Activated B cell treated with CpG ODN at 0.5 μM for 24 hours (primary cell): ENCODE results near the gene DNAI7. TPM values are rescaled to one million over a fixed set of nuclear protein-coding genes. Genes with fewer than 3 reads are reported as not detected.

Experiments used
- ATAC-seq: fragments of 200-7000 bp; cut with Tn5 transposase; one replicate; pipeline ENCODE4 v1.10.0; 2021; ENCODE audit warnings: low read depth, mild to moderate bottlenecking, moderate library complexity
- CTCF ChIA-PET: fragments of 350-600 bp; sonication (Branson Sonifier 250); formaldehyde crosslinking; loops from one replicate; lab custom pipeline; 2021; ENCODE audit warnings: antibody characterized with exemption; lab: Charles Lee
- POLR2A ChIA-PET: fragments of 350-600 bp; sonication (Branson Sonifier 250); formaldehyde crosslinking; loops from one replicate; lab custom pipeline; 2021; ENCODE audit warnings: antibody characterized with exemption; lab: Charles Lee
- DNase-seq: peaks from one replicate; pipeline ENCODE4 v3.0.0; 2022
- H3K27ac Mint-ChIP-seq: one replicate; pipeline ENCODE4 v1.8.0; 2020; ENCODE audit warnings: mixed read lengths
- H3K27me3 Mint-ChIP-seq: one replicate; pipeline ENCODE4 v1.8.0; 2021; ENCODE audit warnings: mixed read lengths
- H3K36me3 Mint-ChIP-seq: one replicate; pipeline ENCODE4 v1.8.0; 2021; ENCODE audit warnings: low read depth, mixed read lengths
- H3K4me1 Mint-ChIP-seq: one replicate; pipeline ENCODE4 v1.8.0; 2021; ENCODE audit warnings: mixed read lengths
- H3K4me3 Mint-ChIP-seq: one replicate; pipeline ENCODE4 v1.8.0; 2020; ENCODE audit warnings: mild to moderate bottlenecking, mixed read lengths
- H3K9me3 Mint-ChIP-seq: one replicate; pipeline ENCODE4 v1.8.0; 2020; ENCODE audit warnings: mixed read lengths
- CTCF ChIP-seq: fragments of 200-600 bp; IDR thresholded peaks from one replicate; pipeline ENCODE4 v1.8.0; 2022; ENCODE audit warnings: antibody characterized with exemption, mild to moderate bottlenecking
- intact Hi-C: fragments of 100-400 bp; cut with micrococcal nuclease; formaldehyde crosslinking; loops from one replicate; pipeline ENCODE4 v1.15.1; 2024
- total RNA-seq: library from RNA; stranded (reverse); gene quantifications from 2 replicates; pipeline ENCODE4 v1.2.3, GENCODE V29; 2022

Gene DNAI7
- total RNA-seq, 1 donor from 2014 or later = 0.27 TPM

DNA sequence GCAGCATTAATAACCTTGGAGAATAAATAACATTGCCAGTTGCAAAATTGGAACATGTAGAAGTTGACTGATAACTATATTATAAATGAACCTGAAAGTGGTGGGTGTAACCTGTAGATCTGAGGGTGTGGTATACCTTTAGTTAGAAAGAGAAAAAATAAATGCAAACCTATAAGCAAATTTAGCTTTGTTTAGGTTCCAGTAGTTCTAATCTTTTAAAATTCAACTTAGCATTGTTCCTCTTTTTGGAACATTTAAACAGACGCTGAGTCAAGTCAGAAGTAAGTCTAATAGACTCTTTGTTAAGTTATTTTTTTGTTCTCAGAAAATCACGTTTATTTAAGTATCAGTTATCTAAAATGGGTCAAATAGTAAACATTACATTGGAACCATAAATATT is 120.0 kb downstream of the DNAI7 start:
- POLR2A ChIA-PET = interaction anchor here (0.6 to 7.8 kb wide), 5 partner anchors 11 to 77 kb away, joined by 3 to 61 read pairs (median 4); a partner anchor contains a TSS
- intact Hi-C loops = loop anchor here (1.0 to 2.0 kb wide), 6 partner anchors 9 to 84 kb away; a partner anchor contains a TSS
- no peak for TF ChIP-seq CTCF
- Mint-ChIP-seq H3K27me3 (no peaks in the 10 kb centered on the region), H3K9me3 (no peaks in the 10 kb centered on the region), H3K36me3 (peaks cover 81% of the 10 kb centered on the region), H3K4me3 (peak overlapping the region; percentile 22), H3K27ac (peak overlapping the region; percentile 61), H3K4me1 (peaks cover 62% of the 10 kb centered on the region)
- DNase-seq (no peak), ATAC-seq (peak; percentile 40)
- CTCF ChIA-PET = no interaction called here

DNA sequence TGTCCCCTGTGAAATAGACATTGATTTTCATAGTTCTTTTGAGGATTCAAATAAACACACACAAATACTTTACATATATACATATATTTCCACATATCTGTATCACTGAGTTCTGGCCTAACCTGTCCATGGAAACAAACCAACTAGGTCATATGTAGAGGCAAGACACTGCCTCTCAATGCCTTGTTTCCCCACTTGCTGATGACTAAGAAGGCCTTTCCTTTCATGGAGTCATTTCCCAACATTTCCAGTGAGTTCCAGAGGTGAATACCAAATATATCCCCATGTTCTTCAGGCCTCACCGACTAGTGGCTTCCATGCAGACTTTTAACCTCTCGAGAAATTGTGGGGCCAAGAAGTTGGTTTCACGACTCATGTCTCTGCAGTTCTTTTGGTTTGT is 120.8 kb downstream of the DNAI7 start:
- Mint-ChIP-seq H3K27ac (peak overlapping the region; percentile 61), H3K9me3 (no peaks in the 10 kb centered on the region), H3K27me3 (no peaks in the 10 kb centered on the region), H3K36me3 (peaks cover 83% of the 10 kb centered on the region), H3K4me3 (peak overlapping the region; percentile 2), H3K4me1 (peaks cover 71% of the 10 kb centered on the region)
- intact Hi-C loops = loop anchor here (1.0 to 2.0 kb wide), 4 partner anchors 8 to 53 kb away; no protein-coding TSS in a partner anchor
- CTCF ChIA-PET = interaction anchor here (1.1 kb wide), 1 partner anchor 80 kb away, joined by 3 read pairs; no protein-coding TSS in a partner anchor
- DNase-seq (no peak), ATAC-seq (no peak)
- no peak for TF ChIP-seq CTCF
- POLR2A ChIA-PET = interaction anchor here (1.3 to 7.8 kb wide), 4 partner anchors 12 to 76 kb away, joined by 4 to 61 read pairs (median 6); a partner anchor contains a TSS

DNA sequence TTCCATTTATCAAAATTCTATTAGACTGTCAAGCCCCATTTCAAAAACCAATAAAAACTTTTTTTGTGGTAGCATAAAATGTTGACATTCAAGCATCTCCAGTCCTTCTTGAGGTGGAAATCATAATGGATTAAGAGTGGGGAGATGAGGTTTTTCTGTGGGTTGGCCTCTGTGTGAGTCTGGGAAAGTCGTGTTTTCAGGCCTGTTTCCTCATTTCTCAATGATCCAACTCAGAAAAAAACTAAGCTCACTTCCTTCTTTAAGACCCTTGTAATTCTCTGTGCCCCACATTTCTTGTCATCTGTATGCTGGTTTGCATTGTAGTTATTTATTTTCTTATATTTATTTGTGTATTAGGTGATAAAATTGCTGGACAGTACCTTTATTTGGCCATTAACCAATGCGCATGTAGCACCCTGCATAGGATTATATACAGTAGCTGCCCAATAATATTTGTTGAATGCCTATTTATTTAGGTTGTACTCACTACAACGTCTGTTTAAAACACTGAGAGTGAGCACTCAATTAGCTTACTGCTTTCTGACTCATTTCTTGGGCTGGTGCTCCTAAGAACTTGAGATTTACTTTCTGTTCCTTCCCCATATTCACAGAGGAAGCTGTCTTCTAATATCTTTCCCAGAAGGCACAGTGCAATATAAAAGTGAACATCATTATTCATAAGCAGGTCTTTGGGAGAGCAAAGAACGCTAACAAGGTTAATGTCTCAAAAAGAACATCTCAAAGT is 121.9 kb downstream of the DNAI7 start:
- ChIA-PET CTCF (interaction anchor here (1.1 to 1.2 kb wide), 2 partner anchors 10 to 81 kb away, joined by 3 to 5 read pairs; no protein-coding TSS in a partner anchor), POLR2A (interaction anchor here (0.9 to 7.8 kb wide), 5 partner anchors 16 to 76 kb away, joined by 3 to 61 read pairs (median 5); a partner anchor contains a TSS)
- ATAC-seq (peak; percentile 21), DNase-seq (no peak)
- no peaks in the 10 kb centered on the region for H3K27me3 Mint-ChIP-seq
- H3K27ac Mint-ChIP-seq = peak overlapping the region; percentile 61
- H3K4me3 Mint-ChIP-seq = peak overlapping the region; percentile 50
- TF ChIP-seq CTCF = no peak
- H3K4me1 Mint-ChIP-seq = peaks cover 80% of the 10 kb centered on the region
- H3K9me3 Mint-ChIP-seq = no peaks in the 10 kb centered on the region
- intact Hi-C loops = loop anchor here (1.0 kb wide), 1 partner anchor 57 kb away; no protein-coding TSS in a partner anchor
- peaks cover 85% of the 10 kb centered on the region for H3K36me3 Mint-ChIP-seq

- intact Hi-C loops = no loop called here
- no peaks in the 10 kb centered on the region for H3K9me3 Mint-ChIP-seq
- ChIA-PET CTCF (interaction anchor here (2.1 kb wide), 1 partner anchor 79 kb away, joined by 5 read pairs; no protein-coding TSS in a partner anchor), POLR2A (interaction anchor here (0.6 to 7.8 kb wide), 4 partner anchors 9 to 18 kb away, joined by 3 to 61 read pairs (median 4); a partner anchor contains a TSS)
- no peak for TF ChIP-seq CTCF
- ATAC-seq (no peak), DNase-seq (no peak)
- no peak overlapping the region for H3K4me3 Mint-ChIP-seq
- H3K4me1 Mint-ChIP-seq = peaks cover 82% of the 10 kb centered on the region
- H3K36me3 Mint-ChIP-seq = peaks cover 90% of the 10 kb centered on the region
- no peaks in the 10 kb centered on the region for H3K27me3 Mint-ChIP-seq
- no peak overlapping the region for H3K27ac Mint-ChIP-seq
Measured at GRCh38 chr12:25071366-25071765, 123.6 kb downstream of the DNAI7 start.

- intact Hi-C loops = no loop called here
Measured at GRCh38 chr12:25069224-25069623, 125.7 kb downstream of the DNAI7 start.

More at GRCh38 chr12:25069224-25069623, 125.7 kb downstream of the DNAI7 start:
- Mint-ChIP-seq H3K4me1 (peaks cover 75% of the 10 kb centered on the region), H3K4me3 (no peak overlapping the region), H3K27ac (peak overlapping the region; percentile 69), H3K36me3 (peaks cover 91% of the 10 kb centered on the region), H3K27me3 (no peaks in the 10 kb centered on the region), H3K9me3 (no peaks in the 10 kb centered on the region)
- ChIA-PET POLR2A (interaction anchor here (7.8 kb wide), 1 partner anchor 16 kb away, joined by 61 read pairs; a partner anchor contains a TSS), CTCF (no interaction called here)
- no peak for TF ChIP-seq CTCF
- no peak for ATAC-seq
- no peak for DNase-seq
